HG02623 (cell line): ENCODE results near the gene PLCL1.

Experiments
- ATAC-seq: cut with Tn5 transposase; IDR thresholded peaks from one replicate; pipeline ENCODE4 v1.9.1; 2021; ENCODE audit warnings: moderate library complexity; ENCODE audit not compliant: unreplicated experiment

PLCL1 gene

DNA sequence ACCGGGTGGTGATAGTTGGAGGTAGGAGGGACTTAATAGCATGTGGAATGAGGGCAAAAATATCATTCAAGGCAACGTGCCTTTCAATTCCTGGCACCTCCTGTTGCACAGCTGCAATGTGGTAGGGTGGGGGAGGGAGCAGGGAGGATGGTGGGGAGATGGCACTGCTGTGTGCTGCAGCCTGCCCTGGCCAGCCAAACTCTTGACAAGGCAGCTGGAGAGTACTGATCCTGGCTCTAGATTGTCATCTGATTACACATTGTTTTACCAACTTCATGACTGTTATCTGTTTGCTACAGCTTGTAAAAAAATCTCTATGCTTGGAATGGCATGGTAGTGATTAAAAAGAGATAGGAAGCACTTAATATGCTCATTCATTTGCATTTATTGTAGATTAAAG lies 47.7 kb downstream of the PLCL1 start:
- ATAC-seq, result no peak

DNA sequence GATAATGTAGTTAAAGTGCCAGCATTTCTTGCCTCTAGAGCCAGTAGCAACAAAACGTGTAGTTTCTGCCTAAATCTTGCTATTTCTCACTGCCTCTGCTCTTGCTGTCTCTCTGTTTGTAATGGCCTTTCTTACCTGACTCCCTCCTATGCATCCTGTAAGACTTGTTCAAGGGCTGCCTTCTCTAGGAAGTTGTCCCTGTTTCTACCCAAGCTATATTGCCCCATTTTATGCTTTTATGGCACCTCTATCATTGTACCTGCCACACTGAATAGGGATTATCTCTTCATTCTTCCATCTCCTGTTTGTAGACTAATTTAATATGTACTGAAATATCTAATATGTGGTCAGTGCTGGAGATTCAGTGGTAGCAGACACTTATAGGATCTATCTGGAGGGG lies 49.2 kb downstream of the PLCL1 start:
- ATAC-seq, result no peak

DNA sequence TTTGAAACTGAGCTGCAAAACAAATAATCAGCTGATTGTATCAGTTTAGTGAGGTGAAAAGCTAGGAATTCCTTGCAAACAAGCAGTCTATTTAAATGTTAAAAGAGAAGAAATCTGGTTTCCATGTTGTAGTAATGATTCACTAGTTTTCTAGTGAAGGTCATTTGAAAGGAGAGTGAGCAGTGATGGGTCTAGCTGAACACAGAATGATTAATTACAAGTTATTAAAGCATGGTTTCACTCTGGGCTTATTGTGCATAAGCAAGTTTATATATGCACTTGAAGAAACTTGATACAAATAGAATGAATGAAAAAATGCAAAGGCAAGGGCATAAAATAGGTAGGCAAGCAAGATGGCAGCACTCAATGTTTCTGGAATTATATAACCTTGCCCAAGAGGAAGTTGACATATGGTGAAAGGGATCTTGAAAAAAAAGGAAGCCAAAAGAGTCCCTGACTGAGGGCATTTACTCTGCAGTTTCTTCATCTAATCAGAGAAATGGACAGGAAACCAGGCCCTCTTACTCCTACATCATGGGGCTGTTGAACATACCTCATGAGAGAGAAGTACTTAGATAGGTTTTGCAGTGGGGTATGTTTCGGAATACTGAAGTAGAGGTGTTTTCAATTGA lies 53.2 kb downstream of the PLCL1 start:
- no peak for ATAC-seq

DNA sequence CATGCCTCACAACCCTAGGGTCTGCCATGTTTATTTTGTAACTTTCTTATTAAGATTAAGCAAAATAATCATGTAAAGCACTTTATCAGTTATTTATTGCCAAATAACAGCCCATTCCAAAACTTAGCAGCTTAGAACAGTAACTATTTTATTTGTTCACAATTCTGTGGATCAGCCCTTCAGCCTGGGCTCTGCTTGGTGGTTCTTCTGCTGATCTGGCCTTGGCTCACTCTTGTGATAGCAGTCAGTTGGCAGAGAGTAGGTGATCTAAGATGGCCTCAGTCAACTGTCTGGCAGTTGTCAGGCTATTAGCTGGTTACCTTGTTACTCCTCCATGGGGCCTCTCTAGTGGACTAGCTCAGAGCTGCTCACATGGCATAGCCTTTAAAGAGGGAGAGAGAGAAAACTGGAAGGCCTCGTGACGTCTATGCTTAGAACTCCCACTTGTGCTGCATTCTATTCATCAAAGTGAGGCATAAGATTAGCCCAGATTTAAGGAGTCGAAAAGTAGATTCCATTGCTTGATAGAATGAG lies 54.3 kb downstream of the PLCL1 start:
- ATAC-seq, result no peak

DNA sequence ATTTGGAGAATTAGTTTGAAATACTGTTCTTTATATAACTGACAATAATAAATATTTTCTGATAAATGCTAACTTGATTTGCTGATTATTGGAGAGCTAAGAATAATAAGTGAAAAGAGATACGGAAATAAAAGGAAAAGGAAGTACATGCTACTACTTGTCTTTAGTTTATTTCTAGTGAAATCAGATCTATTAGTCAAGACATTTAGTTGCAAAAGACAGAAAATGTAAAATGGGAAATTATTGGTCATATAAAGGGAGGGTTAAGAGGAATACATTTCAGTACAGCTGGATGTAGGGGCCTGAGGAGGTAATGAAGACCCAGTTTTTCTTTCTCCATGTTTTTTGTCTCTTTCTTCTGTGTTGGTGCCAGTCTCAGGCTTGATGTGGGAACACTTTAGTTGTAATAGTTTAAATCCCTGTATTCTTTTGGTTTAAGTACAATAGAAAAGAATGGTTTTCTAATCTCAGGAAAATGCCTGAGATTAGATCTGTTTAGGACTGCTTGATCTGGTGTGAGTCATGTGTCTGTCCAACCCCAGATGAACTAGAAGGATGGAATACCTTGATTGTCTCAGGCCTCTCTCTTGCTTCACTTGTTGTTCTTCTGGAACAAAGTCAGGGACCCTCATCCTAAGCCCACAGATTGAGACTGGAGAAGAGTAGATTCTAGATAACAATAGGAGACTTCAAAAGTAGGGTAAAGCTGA lies 58.0 kb downstream of the PLCL1 start:
- ATAC-seq, result no peak

DNA sequence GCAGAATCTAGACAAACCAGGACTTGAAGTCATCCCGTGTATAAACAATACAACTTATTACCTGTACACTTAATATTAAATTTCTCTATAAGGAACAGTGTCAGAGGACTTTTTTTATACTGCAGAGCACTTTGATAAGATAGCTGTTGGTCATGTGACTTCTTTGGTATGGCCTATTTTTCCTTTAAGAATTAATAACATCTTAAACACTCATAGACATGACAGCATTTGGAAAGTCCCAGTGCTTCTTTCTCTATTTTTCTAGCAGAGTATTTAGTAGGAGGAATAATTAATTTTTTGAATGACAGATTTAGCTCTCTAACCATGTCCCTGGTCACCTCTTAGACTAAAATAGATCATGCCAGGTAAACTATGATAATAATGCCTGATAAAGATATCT lies 59.4 kb downstream of the PLCL1 start:
- no peak for ATAC-seq

DNA sequence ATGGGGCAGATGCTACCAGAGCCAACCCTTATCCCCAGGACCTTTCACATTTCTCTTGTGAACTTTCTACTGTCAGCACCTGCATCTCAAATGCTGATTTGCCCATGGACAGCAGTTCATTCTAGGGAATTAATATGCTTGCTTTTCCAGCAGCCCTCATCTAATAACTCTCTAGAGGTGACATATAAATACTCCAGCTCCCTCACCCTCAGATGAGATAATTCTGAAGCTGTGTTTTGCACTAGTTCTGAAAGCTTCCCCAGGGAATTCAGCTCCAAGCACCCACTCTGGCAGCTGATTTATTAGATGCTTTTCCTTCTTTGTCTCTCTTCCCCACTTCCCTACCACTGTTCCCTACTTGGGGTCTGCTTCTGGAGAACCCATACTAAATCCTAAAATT lies 62.1 kb downstream of the PLCL1 start:
- ATAC-seq, result no peak

DNA sequence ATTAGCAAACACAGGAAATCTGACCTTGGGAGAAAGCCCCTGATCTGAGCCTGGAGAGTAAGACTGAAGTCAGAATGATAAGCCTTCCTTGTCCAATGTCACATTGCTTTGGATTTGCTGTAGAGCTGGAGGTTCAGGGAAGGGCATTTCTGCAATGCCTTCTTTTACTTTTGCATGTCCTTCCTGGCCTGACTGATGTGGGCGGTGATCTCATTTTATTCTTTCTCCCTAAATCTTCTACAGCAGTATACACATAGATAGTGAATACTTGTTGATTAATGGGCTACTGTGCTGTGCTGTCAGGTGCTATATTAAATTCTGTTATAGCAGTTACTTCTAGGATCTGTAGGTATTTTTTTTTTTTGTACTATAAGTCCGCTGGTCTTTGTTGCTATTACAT lies 62.6 kb downstream of the PLCL1 start:
- no peak for ATAC-seq

DNA sequence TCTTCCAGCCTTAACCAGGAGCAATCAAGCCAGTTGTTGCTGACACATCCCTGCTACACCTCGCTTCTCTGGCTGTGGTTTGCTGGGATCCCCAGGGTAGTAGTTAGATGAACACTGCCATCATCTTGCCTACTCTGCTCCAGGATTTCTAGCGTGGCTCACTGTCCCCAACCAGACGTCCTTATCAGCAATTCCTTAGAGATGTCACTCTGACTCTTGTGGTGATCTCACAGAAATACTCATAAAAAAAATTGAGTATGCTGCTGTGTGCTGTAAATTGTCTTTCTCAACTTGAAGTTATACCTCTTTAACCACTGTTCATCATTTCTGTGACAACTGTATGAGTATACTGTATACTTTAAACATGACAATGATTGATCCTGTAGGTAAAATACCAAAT lies 63.2 kb downstream of the PLCL1 start:
- no peak for ATAC-seq

DNA sequence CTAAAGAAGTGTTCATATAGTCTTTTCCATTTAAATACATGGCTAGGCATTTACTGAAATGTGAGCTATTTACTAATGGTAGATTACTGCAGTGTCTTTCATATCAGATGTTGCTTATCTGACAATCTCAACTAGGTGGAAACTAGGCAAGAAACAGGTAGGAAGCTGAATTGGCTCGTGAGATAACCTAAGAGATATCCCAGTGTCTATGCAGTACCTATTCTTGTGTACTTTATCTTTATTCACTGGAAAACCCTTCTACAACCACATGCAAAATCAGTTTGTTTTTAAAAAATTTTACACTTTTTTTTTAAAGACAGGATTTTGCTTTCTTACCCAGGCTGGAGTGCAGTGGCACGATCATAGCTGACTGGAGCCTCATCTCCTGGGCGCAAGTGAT lies 63.8 kb downstream of the PLCL1 start:
- ATAC-seq, result no peak

DNA sequence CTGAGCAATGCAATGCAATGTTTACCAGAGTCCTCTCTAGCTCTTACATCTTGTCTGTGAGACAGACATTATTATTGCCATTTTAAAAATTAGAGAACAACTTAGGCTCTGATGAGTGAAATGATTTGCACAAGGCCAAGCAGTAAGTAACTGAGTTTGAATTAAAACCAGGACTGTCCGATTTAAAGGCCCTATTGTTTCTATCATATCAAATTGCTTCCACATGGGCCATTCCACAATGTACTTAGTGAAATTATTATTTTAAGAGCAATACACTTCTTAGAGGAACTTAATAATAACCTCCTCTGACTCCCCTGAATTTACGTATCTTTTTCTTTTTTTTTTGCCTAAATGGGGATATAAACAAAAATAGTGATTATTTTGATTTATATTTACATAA lies 64.6 kb downstream of the PLCL1 start:
- ATAC-seq, result no peak

DNA sequence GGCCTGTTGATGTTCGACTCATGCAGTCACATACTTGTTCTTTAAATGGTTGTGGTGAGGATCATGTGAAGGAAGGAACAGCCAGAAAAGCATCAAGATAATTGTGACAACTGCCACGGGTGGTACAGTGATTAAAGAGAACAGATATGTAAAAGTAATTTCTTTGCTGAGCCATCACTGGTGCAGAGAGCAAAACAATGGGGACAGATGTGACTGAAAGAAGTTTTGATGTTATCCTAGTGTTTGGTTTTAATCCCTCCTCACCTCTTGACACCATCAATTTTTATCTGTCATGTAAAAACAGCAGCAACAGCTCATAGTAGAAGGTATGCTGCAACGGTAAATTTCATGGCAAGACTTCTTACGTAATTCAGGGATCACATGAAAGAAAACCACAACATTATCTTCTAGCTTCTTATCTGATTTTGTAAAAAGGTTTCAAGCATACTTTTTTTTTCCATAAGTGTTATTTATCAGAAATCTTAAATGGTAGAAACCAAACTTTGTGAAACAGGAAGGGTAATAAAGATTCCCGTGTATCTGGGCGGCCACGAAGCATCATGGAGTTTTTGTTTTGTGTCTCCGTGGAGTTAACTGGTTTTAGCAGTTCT lies 65.2 kb downstream of the PLCL1 start:
- ATAC-seq, result no peak

DNA sequence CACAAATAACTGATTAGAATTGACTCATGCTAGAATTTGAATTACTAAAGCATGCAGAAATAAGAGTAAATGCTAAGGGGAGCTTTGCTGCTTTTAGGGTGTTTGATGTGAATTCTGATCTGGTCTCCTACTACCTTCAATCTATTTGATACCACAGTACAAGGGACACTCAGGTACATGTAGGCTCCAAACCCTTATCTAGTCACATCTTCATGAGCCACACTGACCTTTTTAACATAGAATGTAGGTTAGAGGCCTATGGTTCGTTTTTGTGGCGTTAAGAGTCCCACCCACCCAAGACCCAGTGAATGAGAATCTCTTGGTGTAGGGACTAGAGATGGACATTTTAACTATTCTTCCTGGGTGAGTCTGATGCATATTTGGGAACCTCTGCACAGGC lies 65.7 kb downstream of the PLCL1 start:
- ATAC-seq, result no peak

DNA sequence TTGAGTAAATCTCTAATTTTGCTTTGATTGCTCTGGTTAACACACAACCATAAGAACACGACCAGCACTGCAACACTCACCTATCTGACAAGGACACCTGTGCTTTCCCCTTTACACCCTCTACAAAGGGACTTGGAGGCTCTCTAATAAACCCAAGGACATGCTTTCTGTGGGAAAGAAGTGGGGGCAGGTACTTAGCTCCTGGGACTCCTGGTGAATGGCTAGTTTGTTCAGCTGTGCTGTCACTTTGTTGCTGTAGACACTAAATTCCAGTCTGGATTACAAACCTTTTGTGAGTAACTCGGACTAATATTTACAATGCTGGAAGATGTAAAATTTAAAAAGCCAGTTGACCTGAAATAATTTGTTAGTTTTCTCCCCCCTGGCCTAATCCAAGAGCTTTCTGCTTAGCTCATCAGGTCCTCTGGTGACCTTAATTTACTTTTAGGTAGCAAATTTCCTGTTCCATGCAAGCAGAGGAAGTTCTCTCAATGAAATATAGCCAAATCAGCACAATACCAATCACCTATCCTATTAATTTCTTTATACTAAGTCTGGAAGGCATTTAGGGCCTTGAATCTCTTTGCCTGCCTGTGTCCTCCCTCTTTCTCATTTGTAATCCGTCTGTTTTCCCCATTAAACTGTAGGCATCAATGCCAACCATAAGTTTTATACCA lies 67.5 kb downstream of the PLCL1 start:
- no peak for ATAC-seq

DNA sequence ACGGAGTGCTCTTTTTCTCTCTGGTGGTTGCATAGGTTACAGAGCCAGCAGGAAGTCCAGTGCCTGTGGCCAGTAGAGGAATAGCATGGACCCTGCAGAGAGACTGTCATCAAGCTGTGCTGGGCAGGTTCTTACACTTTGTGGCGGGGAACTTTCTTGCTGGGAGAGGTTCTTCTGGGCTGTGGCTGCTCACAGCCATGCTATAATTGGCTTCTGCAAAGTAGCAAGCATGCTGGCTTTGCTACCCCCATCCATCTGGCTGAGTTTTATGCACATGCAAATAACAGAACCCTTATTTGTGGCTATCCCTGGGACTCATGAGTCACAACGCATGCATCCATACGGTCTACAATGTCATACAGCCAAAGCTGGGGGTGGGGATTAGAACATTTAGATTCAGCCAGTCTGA lies 68.9 kb downstream of the PLCL1 start:
- no peak for ATAC-seq

DNA sequence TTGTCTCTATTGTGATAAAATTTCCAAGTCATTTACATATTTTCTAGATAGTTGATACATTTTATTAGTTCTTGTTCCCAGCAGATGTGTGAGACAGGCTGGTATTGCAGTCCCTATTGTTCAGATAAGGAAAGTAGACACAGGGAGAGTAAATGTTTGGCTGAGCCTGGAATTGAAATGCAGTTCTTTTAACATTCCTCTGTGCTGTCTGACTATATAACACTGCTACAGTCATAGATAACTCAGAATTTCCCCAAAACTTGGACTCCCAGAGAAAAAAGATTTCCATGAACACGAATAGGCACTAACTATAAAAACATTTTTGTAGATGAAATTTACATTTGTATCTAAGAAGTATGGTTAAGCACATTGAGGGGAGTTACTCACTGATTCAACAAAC lies 71.4 kb downstream of the PLCL1 start:
- no peak for ATAC-seq

DNA sequence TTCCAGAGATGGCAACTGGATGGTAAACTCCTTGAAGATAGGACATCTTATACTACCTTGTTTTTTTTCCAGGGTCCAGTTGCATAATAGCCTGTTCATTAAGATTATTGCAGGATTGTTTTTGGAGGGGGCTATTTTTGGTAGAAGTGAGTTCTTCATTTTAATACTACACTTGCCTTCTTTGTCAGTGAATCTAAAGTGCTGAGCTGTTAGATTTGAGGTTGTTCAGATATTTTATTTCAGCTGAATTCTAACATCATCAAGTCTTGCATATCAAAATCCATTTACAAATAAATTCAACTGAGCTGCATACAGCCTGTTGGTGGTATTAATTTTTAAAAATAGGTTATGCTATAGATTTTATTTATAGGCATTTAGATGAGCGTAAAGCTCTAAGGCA lies 72.1 kb downstream of the PLCL1 start:
- no peak for ATAC-seq

DNA sequence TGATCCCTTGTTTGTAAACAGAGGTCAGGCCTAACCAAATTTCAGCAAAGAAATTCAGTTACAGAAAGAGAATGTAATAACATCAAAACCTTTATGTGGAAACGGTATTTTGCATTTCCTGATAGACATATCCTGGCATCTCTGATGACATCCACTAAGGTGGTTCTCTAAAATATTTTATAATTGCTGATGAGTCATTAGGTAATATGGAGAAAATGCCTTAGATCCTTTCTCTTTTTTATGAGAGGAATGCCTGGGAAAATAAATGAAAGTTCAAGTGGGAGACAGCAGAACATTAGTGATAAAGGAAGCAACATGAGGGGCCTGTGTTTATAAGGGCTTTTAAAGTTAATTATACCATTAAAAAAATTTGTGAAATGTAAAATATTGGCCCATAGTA lies 72.6 kb downstream of the PLCL1 start:
- ATAC-seq, result no peak

DNA sequence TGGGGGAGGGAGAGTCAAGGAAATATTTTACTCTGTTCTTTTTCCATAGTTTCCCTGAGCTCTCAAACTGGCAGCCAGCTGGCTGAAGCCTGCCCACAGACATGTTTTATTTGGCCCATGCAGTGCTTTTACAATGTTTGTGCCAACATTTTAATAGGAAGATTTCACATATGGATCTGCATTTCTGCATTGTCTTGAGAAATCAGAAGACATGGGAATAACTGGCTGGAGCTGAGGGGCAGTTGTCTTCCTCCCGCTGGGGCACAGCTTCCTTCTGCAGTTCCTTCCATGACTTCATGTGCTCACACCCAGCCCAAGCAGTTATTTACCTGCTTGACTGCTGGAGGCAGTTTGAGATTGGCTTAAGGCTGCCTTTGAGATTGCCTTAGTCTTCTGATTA lies 74.4 kb downstream of the PLCL1 start:
- no peak for ATAC-seq

DNA sequence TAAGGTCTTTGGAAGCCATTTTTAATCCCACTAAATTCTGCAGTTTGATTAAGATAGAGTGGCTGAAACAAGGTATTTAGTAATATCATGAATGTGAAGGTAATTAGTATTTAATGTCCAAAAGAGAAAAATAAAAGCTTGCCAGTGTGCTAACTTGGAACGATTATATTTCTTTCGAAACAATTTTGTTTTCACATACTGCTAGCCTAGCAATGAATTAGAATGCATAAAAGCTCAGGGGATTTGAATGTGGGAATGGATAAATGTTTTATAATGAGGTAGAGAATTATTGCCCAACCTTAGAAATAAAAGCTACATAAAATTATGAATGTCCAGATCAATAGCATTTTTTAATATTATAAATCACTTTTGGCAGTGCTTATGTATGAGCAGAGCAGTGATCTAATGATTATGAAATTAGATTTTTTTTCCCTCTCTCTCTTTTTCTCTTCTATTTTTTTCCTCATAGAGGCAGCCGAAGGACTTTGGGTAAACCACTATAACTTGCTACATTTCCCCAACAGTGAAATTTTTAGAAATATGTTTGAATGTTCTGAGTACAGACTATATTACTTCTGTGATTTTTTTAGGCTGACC lies 75.5 kb downstream of the PLCL1 start:
- ATAC-seq, result no peak

DNA sequence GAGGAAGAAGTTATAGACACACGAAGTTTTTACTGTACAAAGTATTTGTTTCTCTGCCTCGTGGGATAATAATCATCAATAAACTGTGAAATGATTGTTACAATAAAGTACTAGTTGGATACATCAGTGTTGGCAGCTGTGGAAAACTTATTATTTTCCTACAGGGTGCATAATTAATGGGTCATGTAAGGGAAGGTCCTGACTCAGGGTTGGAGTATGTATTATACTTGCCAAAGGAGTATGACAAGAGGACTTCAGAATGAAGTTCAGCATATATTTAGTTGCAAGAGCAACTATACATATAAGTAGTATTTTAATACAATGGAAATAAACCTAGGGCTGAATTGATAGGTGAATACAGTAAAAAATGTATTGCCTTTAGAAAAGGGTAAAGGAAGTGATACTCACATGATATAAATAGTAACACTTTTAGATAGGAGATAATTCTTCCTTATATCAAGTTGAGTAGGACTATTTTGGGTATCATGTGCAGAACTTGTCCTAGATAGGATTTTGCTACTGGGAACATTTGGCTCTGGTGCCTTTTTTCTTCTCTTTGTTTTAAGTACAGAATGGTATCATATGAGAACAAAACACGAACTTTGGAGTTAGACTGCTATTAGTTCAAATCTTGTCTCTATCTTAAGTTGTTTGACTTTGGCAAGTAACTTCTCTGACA lies 79.1 kb downstream of the PLCL1 start:
- no peak for ATAC-seq
